Fibroblast of mammary gland (primary cell): ENCODE measurements around the gene DNAH10.
A peak's percentile ranks its signal among the peaks of the same experiment; 100 is the strongest.
"Not testable (repeated sequence)": the region's sequence is repeated elsewhere in the genome, so short reads cannot be mapped to it uniquely, and the experiment has no call there.

ENCODE experiments used
- DNase-seq: peaks from one replicate; pipeline ENCODE4 v3.0.0-alpha.2; 2010; ENCODE audit warnings: low read depth
- H3K4me3 ChIP-seq: 2 replicates; pipeline ENCODE4 v1.5.1; 2011; ENCODE audit warnings: low read depth, mild to moderate bottlenecking, low read length, moderate library complexity; ENCODE audit not compliant: control insufficient read depth
- CTCF ChIP-seq: conservative IDR thresholded peaks from 2 replicates; pipeline ENCODE4 v1.5.1; 2011; ENCODE audit warnings: low read depth, low read length, inconsistent platforms; ENCODE audit not compliant: control insufficient read depth, insufficient read depth

Gene DNAH10

GRCh38 chr12:123905319-123905925 lies 143.3 kb downstream of the DNAH10 start:
- H3K4me3 ChIP-seq, result no peak overlapping the region
- DNase-seq, result peak; percentile 87
- peak; percentile 80 for TF ChIP-seq CTCF

GRCh38 chr12:123906711-123907420 lies 144.8 kb downstream of the DNAH10 start:
- H3K4me3 ChIP-seq, result no peak overlapping the region
- no peak for DNase-seq
- TF ChIP-seq CTCF, result no peak

GRCh38 chr12:123907726-123908476 lies 145.8 kb downstream of the DNAH10 start:
- peak; percentile 42 for DNase-seq
- no peak for TF ChIP-seq CTCF
- H3K4me3 ChIP-seq, result no peak overlapping the region

GRCh38 chr12:123908884-123909725 lies 147.0 kb downstream of the DNAH10 start:
- DNase-seq, result no peak
- TF ChIP-seq CTCF, result no peak

GRCh38 chr12:123910057-123910456 lies 148.0 kb downstream of the DNAH10 start:
- no peak for TF ChIP-seq CTCF
- DNase-seq, result no peak

More at GRCh38 chr12:123908884-123909725, 147.0 kb downstream of the DNAH10 start:
- no peak overlapping the region for H3K4me3 ChIP-seq

GRCh38 chr12:123910761-123911193 lies 148.7 kb downstream of the DNAH10 start:
- no peak for DNase-seq
- H3K4me3 ChIP-seq, result no peak overlapping the region
- TF ChIP-seq CTCF, result no peak

More at GRCh38 chr12:123910057-123910456, 148.0 kb downstream of the DNAH10 start:
- H3K4me3 ChIP-seq, result no peak overlapping the region

- not testable (repeated sequence) for H3K4me3 ChIP-seq, DNase-seq
These were observed 149.7 kb downstream of the DNAH10 start for GRCh38 chr12:123911672-123912409.
